ENCODE measurements around the gene UGT1A6.

- TF ChIP-seq CTCF (IDR thresholded peaks at IDR 0.05; ENCODE audit: low read depth, low read length) = no peak
- no peak for TF ChIP-seq EZH2phosphoT487 (IDR thresholded peaks at IDR 0.05; ENCODE audit: low read depth)
These were observed 3.2 kb upstream of the UGT1A6 start for GRCh38 chr2:233689501-233689900.
